ENCODE measurements around the gene ADCY5.

DNA sequence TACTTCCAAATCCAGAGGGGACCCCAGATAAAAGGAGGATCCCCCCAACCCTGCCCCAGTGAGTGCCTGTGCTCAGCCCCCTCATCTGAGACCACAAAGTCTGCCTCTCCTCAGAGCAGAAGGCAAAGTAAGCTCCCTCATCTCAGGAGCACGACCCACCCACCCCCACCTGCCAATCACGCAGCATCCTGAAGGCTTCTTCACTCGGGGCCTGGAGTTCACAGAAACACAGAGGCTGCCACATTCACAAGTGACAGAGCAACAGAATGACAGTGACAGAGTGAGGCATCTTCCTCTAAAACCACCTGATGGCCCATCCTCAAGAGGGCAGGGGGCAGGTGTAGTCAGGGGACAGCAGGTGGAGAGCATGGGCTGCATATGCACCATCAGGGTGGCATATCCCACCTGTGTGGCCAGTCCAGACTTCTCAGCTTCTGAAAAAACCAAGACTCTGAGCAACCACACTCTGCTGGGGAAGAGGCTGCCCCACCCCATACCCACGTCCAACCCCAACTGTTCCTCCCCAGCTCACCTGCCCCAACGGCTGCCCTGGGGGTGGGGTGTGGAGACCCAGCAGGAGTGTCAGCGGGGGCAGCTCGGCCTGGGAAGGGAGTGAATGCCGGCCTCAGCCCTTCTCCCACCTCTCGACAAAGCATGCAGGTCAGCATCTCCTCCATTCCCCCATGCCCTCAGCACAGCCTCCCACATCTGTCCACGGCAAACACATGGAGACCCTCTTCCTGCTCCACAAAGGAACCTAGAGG, 19.3 kb downstream of the ADCY5 start:
- TF ChIP-seq POLR2A (IDR thresholded peaks at IDR 0.05; ENCODE audit: low read depth, low read length), result no peak
- TF ChIP-seq POLR2AphosphoS5 (IDR thresholded peaks at IDR 0.05; ENCODE audit: low read depth, low read length), result no peak

Measured in GM12892 (cell line).